Endometrial microvascular endothelial cells (primary cell): ENCODE data around the gene ADGRD1. TPM values are rescaled to one million over a fixed set of nuclear protein-coding genes. Genes with fewer than 3 reads are reported as not detected.

Source experiments
- in situ Hi-C: cut with HindIII; loops from 2 replicates; pipeline ENCODE4 v1.10.0; 2017; ENCODE audit warnings: low sequenced_read_pairs, low pct_unique_long_range_greater_than_20kb; ENCODE audit errors: inconsistent ontology term
- total RNA-seq: library from RNA; depleted of rRNA; stranded (reverse); fragments of >200 nt; gene quantifications from one replicate; pipeline ENCODE4 v1.2.3, GENCODE V29; 2015; ENCODE audit errors: inconsistent ontology term

ADGRD1 gene
- total RNA-seq, 1 donor from 2014 or later: not detected

- in situ Hi-C loops: no loop called here
Observed at GRCh38 chr12:131030472-131031328, 77.0 kb downstream of the ADGRD1 start.

- in situ Hi-C loops: no loop called here
Observed at GRCh38 chr12:131032082-131032750, 78.5 kb downstream of the ADGRD1 start.

GRCh38 chr12:131033486-131033885, 79.8 kb downstream of the ADGRD1 start:
- in situ Hi-C loops: no loop called here

- in situ Hi-C loops: no loop called here
Observed at GRCh38 chr12:131033886-131034482, 80.3 kb downstream of the ADGRD1 start.

- in situ Hi-C loops: no loop called here
Observed at GRCh38 chr12:131034631-131035244, 81.0 kb downstream of the ADGRD1 start.

DNA sequence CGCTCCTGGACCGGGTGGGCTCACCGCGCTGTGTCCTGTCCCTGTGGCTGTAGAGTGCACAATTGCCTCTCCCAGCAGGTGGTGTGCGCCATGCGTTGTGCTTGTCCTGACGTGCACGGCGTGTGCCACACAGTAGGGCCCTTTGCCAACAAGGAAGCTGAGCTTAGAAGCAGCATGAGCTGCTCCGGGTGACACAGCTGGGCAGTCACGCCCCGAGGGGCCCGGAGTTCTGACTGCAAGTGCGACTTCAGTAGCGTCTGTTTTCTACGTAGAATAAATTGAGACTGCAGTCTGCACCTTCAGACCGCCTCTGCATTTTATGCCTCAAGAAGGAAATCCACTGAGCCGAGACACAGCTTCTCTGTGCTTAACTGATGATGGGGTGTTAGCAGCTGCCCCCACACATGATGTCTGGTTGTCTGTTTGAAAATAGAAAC, 81.6 kb downstream of the ADGRD1 start:
- in situ Hi-C loops: no loop called here

- in situ Hi-C loops: no loop called here
Observed at GRCh38 chr12:131038159-131038558, 84.5 kb downstream of the ADGRD1 start.

GRCh38 chr12:131038961-131039950, 85.5 kb downstream of the ADGRD1 start:
- in situ Hi-C loops: no loop called here

- in situ Hi-C loops: no loop called here
Observed at GRCh38 chr12:131040491-131040890, 86.8 kb downstream of the ADGRD1 start.

GRCh38 chr12:131041216-131041967, 87.7 kb downstream of the ADGRD1 start:
- in situ Hi-C loops: no loop called here

- in situ Hi-C loops: no loop called here
Observed at GRCh38 chr12:131041968-131042833, 88.5 kb downstream of the ADGRD1 start.

GRCh38 chr12:131042834-131043245, 89.1 kb downstream of the ADGRD1 start:
- in situ Hi-C loops: no loop called here

DNA sequence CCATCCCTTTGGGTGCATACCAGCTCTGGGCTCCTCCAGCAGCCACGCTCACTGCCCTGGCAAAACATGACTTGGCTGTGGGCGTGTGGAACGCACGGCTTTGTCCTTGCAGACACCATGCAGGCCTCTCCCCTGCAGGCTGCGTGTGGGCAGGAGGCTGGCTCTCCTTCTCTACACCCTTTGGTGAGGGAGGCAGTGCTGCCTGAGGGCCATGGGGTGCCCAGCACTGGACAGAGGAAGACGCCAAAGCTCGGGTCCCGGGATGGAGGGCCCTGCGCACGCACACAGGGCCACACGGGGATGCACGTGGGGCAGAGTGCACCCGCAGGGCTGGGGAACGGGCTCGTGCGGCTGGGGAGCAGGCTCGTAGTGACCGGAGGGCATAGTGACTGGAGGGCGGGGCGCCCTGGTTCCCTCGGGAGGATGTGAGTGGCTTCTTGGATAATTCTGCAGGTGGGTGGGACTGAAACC, 89.7 kb downstream of the ADGRD1 start:
- in situ Hi-C loops: no loop called here

DNA sequence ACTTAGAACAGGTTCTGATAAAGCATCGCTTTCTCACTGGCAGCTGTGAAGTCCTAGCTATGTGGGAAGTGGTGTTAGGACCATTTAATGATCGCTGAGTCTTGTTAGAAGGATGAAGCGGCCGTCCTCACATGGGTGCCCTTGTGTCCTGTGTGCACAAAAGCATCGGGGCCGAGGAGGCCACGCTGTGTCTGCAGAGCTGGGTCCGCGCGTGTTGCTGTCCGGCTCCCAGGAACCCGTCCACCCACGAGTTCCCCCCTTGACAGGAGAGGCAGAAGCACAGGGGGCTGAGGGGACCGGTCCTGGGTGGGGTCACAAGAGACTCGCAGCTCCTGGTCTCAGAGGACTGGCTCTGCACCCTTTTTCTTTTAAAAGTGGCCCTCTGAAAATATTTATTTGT, 90.4 kb downstream of the ADGRD1 start:
- in situ Hi-C loops: no loop called here

DNA sequence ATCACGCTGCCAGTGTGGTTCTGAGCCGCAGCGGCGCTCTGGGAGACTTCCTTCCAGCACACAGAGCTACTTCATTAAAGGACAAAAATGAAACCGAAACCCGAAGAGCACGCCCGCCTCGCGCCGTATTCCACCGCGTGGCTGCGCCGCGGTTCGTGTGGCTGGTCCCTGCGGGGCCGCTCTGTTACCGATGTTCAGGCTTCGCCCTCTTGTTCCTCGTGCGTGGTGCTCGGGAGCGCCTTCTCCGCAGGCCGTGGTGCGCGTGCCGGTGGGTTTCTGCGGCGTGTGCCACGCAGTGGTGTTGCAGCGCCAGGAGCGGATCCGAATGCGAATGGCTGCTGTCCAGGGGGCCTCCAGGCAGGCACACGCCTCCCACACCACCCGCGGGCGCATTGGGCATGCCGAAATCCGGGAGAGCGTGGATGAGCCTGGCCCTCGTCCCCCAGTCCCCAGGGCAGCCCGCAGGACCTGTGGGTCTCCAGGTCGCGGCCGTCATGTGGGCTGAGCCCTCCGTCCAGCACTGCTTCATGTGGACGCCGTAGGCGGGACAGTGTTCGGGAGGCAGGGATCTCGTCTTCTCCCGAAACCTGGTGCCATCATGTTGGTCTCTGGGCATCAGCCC, 91.2 kb downstream of the ADGRD1 start:
- in situ Hi-C loops: no loop called here

DNA sequence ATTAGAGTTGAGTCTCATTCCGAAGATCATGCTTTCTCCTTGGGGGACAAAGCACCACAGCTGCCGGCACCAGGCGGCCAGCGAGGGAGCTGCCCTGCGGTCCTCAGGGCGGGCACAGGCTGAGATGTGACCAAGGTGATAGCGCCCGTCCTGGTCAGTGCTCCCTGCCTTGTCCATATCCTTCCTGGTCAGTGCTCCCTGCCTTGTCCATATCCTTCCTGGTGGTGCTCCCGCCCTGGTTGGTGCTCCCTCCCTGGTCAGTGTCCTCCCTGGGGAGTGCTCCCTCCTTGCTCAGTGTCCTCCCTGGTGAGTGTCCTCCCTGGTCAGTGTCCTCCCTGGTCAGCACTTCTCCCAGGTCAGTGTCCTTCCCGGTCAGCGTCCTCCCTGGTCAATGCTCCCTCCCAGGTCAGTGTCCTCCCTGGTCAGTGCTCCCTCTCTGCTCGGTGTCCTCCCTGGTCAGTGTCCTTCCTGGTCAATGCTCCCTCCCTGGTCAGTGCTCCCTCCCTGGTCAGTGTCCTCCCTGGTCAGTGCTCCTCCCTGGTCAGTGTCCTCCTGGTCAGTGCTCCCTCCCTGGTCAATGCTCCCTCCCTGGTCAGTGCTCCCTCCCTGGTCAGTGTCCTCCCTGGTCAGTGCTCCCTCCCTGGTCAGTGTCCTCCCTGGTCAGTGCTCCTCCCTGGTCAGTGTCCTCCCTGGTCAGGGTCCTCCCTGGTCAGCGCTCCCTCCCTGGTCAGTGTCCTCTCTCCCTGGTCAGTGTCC, 92.2 kb downstream of the ADGRD1 start:
- in situ Hi-C loops: no loop called here
